Memory B cell (primary cell): Measurements from ENCODE around the gene FAM241A.
"Not testable (repeated sequence)": the region's sequence is repeated elsewhere in the genome, so short reads cannot be mapped to it uniquely, and the experiment has no call there.

ENCODE experiments used
- ATAC-seq: fragments of 150-1000 bp; cut with Tn5 transposase; 2 replicates; pipeline ENCODE4 v1.10.0; 2021; ENCODE audit warnings: low read depth, mild to moderate bottlenecking, moderate library complexity
- DNase-seq, 2 donors: peaks; one replicate each; pipeline ENCODE4 v3.0.0; 2022; ENCODE audit warnings: low spot score in 2 of 2
- H3K27ac Mint-ChIP-seq: one replicate; pipeline ENCODE4 v1.8.0; 2022; ENCODE audit warnings: mild to moderate bottlenecking, moderate library complexity, mixed read lengths
- H3K27me3 Mint-ChIP-seq: one replicate; pipeline ENCODE4 v1.8.0; 2022; ENCODE audit warnings: mixed read lengths
- H3K36me3 Mint-ChIP-seq: one replicate; pipeline ENCODE4 v1.8.0; 2022; ENCODE audit warnings: mild to moderate bottlenecking, mixed read lengths
- H3K4me1 Mint-ChIP-seq: one replicate; pipeline ENCODE4 v1.8.0; 2022; ENCODE audit warnings: mixed read lengths
- H3K4me3 Mint-ChIP-seq: one replicate; pipeline ENCODE4 v1.8.0; 2022; ENCODE audit warnings: mild to moderate bottlenecking, moderate library complexity, mixed read lengths
- H3K9me3 Mint-ChIP-seq: one replicate; pipeline ENCODE4 v1.8.0; 2022; ENCODE audit warnings: mixed read lengths

Gene FAM241A

GRCh38 chr4:112173593-112174558 lies 28.6 kb downstream of the FAM241A start:
- no peaks in the 10 kb centered on the region for H3K4me1 Mint-ChIP-seq
- no peaks in the 10 kb centered on the region for H3K27me3 Mint-ChIP-seq
- DNase-seq (no peak), ATAC-seq (no peak)
- no peak overlapping the region for H3K4me3 Mint-ChIP-seq
- H3K36me3 Mint-ChIP-seq, result no peaks in the 10 kb centered on the region
- H3K27ac Mint-ChIP-seq, result no peak overlapping the region
- H3K9me3 Mint-ChIP-seq, result no peaks in the 10 kb centered on the region

- no peak for DNase-seq
- ATAC-seq, result no peak
- Mint-ChIP-seq H3K36me3 (no peaks in the 10 kb centered on the region), H3K9me3 (no peaks in the 10 kb centered on the region), H3K4me1 (no peaks in the 10 kb centered on the region), H3K27me3 (no peaks in the 10 kb centered on the region), H3K27ac (no peak overlapping the region), H3K4me3 (no peak overlapping the region)
These were observed 30.6 kb downstream of the FAM241A start for GRCh38 chr4:112175840-112176239.

GRCh38 chr4:112176596-112176995 lies 31.3 kb downstream of the FAM241A start:
- Mint-ChIP-seq H3K27ac (no peak overlapping the region), H3K9me3 (no peaks in the 10 kb centered on the region), H3K4me3 (no peak overlapping the region), H3K4me1 (no peaks in the 10 kb centered on the region), H3K27me3 (no peaks in the 10 kb centered on the region), H3K36me3 (no peaks in the 10 kb centered on the region)
- no peak for DNase-seq
- ATAC-seq, result no peak

GRCh38 chr4:112178741-112179140 lies 33.5 kb downstream of the FAM241A start:
- H3K9me3 Mint-ChIP-seq, H3K27ac Mint-ChIP-seq, ATAC-seq, H3K27me3 Mint-ChIP-seq, DNase-seq, H3K4me3 Mint-ChIP-seq, H3K36me3 Mint-ChIP-seq, H3K4me1 Mint-ChIP-seq: not testable (repeated sequence)

GRCh38 chr4:112181358-112182000 lies 36.2 kb downstream of the FAM241A start:
- Mint-ChIP-seq H3K9me3 (no peaks in the 10 kb centered on the region), H3K4me1 (no peaks in the 10 kb centered on the region), H3K27ac (no peak overlapping the region), H3K36me3 (no peaks in the 10 kb centered on the region), H3K27me3 (no peaks in the 10 kb centered on the region), H3K4me3 (no peak overlapping the region)
- ATAC-seq (no peak), DNase-seq (no peak)

GRCh38 chr4:112182604-112183003 lies 37.4 kb downstream of the FAM241A start:
- DNase-seq, result no peak
- Mint-ChIP-seq H3K36me3 (no peaks in the 10 kb centered on the region), H3K4me3 (no peak overlapping the region), H3K27ac (no peak overlapping the region), H3K4me1 (no peaks in the 10 kb centered on the region), H3K9me3 (no peaks in the 10 kb centered on the region), H3K27me3 (no peaks in the 10 kb centered on the region)
- no peak for ATAC-seq

GRCh38 chr4:112183252-112183651 lies 38.0 kb downstream of the FAM241A start:
- H3K4me1 Mint-ChIP-seq, result no peaks in the 10 kb centered on the region
- no peak overlapping the region for H3K4me3 Mint-ChIP-seq
- ATAC-seq (no peak), DNase-seq (no peak)
- no peaks in the 10 kb centered on the region for H3K9me3 Mint-ChIP-seq
- H3K27ac Mint-ChIP-seq, result no peak overlapping the region
- no peaks in the 10 kb centered on the region for H3K36me3 Mint-ChIP-seq
- H3K27me3 Mint-ChIP-seq, result no peaks in the 10 kb centered on the region

- no peaks in the 10 kb centered on the region for H3K4me1 Mint-ChIP-seq
- ATAC-seq (no peak), DNase-seq (no peak)
- no peaks in the 10 kb centered on the region for H3K36me3 Mint-ChIP-seq
- H3K9me3 Mint-ChIP-seq, result no peaks in the 10 kb centered on the region
- no peak overlapping the region for H3K27ac Mint-ChIP-seq
- H3K4me3 Mint-ChIP-seq, result no peak overlapping the region
- H3K27me3 Mint-ChIP-seq, result no peaks in the 10 kb centered on the region
These were observed 39.2 kb downstream of the FAM241A start for GRCh38 chr4:112184438-112184837.

- DNase-seq (no peak), ATAC-seq (no peak)
- no peaks in the 10 kb centered on the region for H3K27me3 Mint-ChIP-seq
- no peaks in the 10 kb centered on the region for H3K36me3 Mint-ChIP-seq
- no peaks in the 10 kb centered on the region for H3K4me1 Mint-ChIP-seq
- no peak overlapping the region for H3K27ac Mint-ChIP-seq
- H3K9me3 Mint-ChIP-seq, result no peaks in the 10 kb centered on the region
- no peak overlapping the region for H3K4me3 Mint-ChIP-seq
These were observed 40.1 kb downstream of the FAM241A start for GRCh38 chr4:112185334-112185733.

GRCh38 chr4:112185740-112186670 lies 40.8 kb downstream of the FAM241A start:
- ATAC-seq, result no peak
- H3K27me3 Mint-ChIP-seq, result no peaks in the 10 kb centered on the region
- H3K4me3 Mint-ChIP-seq, result no peak overlapping the region
- no peaks in the 10 kb centered on the region for H3K4me1 Mint-ChIP-seq
- no peak overlapping the region for H3K27ac Mint-ChIP-seq
- DNase-seq, result no peak
- H3K36me3 Mint-ChIP-seq, result no peaks in the 10 kb centered on the region
- no peaks in the 10 kb centered on the region for H3K9me3 Mint-ChIP-seq

GRCh38 chr4:112189754-112190153 lies 44.5 kb downstream of the FAM241A start:
- Mint-ChIP-seq H3K27ac (no peak overlapping the region), H3K9me3 (no peaks in the 10 kb centered on the region), H3K36me3 (no peaks in the 10 kb centered on the region), H3K4me3 (no peak overlapping the region), H3K4me1 (no peaks in the 10 kb centered on the region), H3K27me3 (no peaks in the 10 kb centered on the region)
- no peak for ATAC-seq
- no peak for DNase-seq

- H3K9me3 Mint-ChIP-seq, result no peaks in the 10 kb centered on the region
- H3K4me3 Mint-ChIP-seq, result no peak overlapping the region
- DNase-seq (no peak), ATAC-seq (no peak)
- no peaks in the 10 kb centered on the region for H3K4me1 Mint-ChIP-seq
- H3K27me3 Mint-ChIP-seq, result no peaks in the 10 kb centered on the region
- no peaks in the 10 kb centered on the region for H3K36me3 Mint-ChIP-seq
- no peak overlapping the region for H3K27ac Mint-ChIP-seq
These were observed 45.4 kb downstream of the FAM241A start for GRCh38 chr4:112190684-112191083.

- DNase-seq (no peak), ATAC-seq (no peak)
- no peaks in the 10 kb centered on the region for H3K27me3 Mint-ChIP-seq
- no peaks in the 10 kb centered on the region for H3K9me3 Mint-ChIP-seq
- no peak overlapping the region for H3K4me3 Mint-ChIP-seq
- H3K4me1 Mint-ChIP-seq, result no peaks in the 10 kb centered on the region
- H3K27ac Mint-ChIP-seq, result no peak overlapping the region
- no peaks in the 10 kb centered on the region for H3K36me3 Mint-ChIP-seq
These were observed 51.2 kb downstream of the FAM241A start for GRCh38 chr4:112196461-112196860.

GRCh38 chr4:112199041-112199440 lies 53.8 kb downstream of the FAM241A start:
- no peak for ATAC-seq
- no peaks in the 10 kb centered on the region for H3K4me1 Mint-ChIP-seq
- no peaks in the 10 kb centered on the region for H3K36me3 Mint-ChIP-seq
- DNase-seq, result no peak
- no peaks in the 10 kb centered on the region for H3K27me3 Mint-ChIP-seq
- no peak overlapping the region for H3K27ac Mint-ChIP-seq
- H3K9me3 Mint-ChIP-seq, result no peaks in the 10 kb centered on the region
- no peak overlapping the region for H3K4me3 Mint-ChIP-seq
